ENCODE results near the gene MEN1.
A peak's percentile ranks its signal among the peaks of the same experiment; 100 is the strongest.

The MEN1 gene

DNA sequence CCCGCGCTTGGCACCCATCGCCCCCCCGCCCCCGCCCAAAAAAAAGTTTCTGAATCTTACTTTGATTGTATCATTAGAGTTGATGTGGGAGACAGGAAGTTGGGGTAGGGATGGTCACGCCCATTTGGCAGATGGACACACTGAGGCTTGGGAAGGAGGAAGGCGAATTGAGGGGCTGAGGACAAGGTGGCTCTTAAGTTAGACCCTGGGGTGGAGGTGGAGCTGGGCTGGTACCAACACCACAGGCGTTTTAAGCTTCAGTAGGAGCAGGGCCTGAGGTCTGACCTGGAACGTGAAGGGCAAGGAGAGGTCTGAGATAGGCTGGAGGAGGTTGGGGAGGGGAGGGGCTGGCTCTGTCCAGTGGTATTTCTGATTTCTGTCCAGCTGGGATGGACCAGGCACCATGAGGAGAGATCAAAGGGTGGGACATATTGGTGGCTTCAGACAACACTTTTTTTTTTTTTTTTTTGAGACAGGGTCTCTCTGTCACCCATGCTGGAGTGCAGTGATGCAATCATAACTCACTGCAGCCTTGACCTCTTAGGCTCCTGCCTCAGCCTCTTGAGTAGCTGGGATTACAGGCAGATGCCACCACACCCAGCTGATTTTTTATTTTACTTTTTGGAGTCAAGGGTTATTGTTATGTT lies 34.9 kb upstream of the MEN1 start:
- no peak for DNase-seq

DNA sequence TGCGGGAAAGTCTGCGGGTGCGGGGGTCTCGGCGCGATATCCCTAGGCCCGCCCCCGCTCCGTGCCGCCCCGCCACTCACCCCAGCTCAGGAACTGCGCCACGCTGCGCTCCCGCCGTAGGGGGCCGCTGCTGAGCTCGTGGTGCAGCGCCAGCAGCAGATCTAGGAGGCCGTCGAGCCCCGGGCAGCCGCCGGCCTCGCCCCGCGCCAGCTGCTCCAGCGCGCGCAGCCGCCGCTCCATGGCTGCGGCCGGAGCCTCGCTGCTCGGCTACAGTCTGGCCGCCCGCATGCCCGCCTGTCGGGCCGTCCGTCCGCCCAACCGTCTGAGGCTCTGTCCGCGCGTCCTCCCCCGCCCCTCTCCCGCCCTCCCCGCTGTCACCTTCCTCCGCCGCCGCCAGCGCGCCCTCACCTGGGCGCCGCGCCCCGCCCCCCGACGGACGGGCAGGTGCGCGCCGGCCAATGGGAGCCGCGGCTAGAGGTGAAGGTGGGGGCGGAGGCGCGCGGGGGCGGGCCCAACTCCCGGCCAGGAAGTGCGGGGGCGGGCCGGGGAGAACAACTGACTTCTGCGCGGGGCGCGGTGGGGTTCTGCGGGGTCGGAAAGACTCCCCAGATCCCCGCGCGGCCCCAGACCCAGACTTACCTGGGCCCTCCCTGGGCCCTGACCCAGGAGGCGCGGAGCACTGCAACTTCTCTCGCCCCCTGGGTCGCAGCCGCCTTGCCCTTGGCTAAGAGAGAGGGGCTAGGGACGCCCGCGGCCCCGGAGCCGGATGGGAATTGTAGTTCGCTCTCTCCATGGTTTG lies 34.2 kb upstream of the MEN1 start, which contains the start of gene CDC42BPG:
TSS of gene CDC42BPG (minus strand) at position 324 of the 799 bp plus-strand sequence. CDS start at position 240, 84 bp downstream.
- DNase-seq = peak; percentile 50 to 59

DNA sequence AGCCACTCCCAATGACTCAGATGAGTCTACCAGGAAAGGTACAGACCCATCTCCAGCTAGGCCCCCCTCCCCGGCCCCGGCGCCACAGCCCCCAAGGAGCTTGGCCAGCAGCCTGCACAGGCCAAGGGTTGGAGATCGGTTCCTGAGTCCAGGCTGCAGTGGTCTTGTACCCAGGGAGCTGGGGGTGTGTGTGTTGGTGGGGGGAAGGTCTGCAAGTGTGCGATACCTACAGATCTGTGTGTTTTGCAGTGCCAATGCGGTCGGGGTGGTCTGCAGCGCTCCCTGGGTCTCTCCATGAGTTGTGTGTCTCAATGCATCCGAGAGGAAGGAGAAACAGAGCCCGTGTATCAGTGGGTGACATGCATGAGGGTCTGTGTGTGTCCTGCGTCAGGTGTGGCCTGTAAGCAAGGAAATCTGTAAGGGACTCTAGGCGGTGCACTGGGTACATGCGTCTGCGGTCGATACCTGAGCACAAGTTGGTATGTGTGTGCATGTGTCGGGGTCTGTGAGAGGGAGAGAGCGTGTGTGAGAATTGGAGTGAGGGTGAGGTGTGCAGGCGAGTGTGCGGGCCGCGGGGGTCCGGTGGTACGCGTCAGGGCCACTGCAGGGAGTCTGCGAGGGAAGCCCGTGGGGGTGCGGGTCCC lies 33.5 kb upstream of the MEN1 start:
- no peak for DNase-seq

DNA sequence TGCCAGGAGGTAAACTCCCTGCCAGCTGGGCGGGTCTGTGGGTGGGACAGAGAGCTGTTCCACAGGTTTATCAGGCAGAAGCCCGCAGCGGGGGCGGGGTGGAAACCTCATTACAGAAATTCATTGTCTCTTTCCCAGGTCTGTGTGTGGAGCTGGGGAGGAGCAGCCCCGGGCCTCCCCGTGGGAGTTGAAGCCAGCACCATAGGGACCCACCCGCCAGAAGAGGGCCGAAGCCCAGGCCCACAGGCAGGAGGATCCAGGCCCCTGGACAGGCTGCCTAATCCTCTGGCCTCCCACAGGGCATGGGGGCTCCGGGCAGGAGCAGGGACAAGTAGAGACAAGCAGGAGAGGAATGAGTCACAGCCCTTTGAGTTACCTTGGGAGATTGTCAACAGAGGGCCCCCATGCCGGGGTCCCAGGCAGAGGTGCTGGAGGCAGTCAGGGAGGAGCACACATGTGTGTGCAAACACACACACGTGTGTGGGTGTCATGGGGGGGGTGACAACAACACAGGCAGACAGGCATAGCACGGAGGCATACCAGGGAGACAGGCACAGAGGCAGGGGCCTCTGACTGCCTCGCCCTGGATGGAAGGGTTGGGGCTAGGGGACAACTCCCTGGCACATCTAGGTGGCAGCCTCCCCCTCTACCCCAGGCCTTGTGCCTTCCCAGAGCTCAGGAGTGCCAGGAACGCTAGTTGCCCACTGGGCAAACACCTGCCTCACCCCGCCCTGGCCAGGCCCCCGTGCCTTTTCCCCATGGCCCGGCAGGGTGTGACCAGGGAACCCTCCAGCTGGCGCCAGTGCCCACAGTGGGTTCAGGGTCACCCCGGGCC lies 32.7 kb upstream of the MEN1 start:
- DNase-seq = no peak

DNA sequence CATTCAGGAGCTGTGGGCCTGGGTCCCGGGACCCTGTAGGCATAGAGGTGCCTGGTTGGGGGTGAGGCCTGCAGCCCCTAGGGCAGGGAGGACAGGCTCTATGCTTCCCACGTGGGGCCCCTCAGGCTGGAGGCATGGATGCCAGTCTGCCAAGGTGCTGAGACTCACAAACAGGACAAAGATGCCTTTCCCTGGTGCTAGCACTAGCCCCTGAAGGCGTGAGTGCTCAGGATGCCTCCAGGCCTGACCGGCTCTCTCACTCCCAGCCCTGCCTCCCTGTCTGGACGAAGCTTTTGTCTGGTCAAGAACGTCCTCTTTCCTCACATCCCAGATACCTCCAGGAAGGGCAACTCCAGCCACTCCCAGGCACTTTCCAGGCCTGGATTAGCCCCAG lies 32.0 kb upstream of the MEN1 start:
- no peak for DNase-seq

DNA sequence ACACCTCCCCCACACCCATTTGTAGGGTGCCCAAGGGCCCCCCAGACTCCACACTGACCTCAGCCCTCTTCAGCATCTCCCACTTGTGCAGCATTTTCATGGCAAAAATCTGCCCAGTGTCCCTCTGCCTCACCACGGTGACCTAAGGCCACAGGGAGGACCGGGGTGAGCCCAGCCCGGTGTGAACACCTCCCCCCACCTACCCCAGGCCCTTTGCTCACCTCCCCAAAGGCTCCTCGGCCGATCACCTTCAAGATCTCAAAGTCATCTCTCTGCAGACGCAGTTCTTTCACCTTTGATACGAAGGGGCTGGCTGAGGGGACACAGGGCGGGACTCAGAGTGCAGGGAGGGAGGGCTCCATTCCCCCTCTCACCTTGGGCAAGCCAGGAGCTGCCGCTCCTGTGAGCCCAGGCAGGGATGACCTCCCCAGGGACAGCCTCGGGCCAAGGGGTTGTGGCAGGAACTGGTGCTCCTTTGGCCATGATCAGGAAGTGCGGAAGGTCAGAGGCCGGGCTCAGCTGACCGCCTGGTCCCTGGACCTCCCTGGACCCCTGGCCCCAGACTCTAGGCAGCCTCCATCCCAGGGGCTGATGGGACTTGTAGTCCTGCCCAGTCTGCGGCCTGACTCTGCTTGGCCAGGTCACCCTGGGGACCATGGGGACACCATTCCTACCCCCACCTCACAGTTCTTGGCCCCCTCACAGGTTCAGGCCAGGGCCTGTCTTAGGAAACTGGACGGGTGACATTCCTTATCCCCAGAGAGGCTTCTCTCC lies 31.4 kb upstream of the MEN1 start:
- no peak for DNase-seq

DNA sequence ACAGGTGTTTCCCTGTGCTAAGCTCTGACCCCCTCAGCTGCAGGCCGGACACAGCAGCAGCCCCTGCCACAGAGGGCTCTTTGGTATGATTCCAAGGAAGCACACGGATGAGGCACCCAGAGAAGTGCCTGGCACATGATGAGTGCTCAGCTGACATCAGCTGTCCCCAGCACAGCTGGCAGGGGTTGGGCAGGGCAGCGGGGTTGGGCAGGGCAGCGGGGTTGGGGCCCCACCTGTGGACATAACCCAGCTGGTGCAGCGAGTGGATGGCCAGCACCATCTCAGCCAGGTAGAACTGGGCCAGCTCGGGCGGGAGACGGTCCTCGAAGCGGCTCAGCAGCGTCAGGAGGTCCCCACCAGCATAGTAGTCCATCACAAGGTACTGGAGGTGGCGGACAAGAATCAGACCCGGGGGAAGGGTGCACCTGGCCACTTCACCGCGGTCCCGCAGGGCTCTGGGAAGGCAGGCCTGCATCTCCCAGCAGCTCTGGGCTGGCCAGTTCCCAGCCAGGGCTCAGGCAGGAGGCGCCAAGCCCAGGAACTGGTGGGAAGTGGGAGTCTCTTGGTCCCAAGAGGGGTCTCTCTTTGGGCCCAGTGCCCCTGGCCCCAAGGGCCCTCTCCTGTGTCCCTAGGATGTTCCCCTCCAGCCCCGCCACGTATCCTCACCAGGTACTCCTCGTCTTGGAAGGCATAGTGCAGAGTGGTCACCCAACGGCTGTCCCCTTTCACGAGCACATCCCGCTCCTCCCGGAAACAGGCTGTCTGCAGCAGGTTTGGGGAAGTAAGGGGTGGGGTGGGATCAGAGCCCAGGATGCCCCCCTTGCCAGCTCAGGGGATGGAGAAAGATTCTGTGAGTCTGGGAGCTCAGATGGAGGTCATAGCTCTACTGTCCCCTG lies 29.8 kb upstream of the MEN1 start:
- DNase-seq = no peak

DNA sequence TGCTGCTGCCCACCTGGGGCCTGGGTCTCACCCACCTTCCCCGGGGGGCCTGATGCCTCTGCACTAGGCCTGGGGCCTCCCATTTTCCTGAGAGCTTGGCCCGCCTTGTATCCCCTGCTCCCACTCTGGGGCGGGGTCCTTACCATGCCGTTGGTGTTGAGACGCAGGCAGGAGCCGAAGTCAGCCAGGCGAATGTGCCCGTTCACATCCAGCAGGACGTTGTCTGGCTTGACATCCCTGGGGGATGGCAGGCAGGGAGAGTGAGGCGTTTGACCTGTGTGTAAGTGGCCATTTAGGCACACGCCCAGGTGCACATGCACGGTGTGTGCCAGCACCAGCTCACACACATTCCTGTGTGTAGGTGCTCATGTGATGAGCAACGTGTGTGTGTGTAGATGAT lies 29.0 kb upstream of the MEN1 start:
- DNase-seq = no peak

DNA sequence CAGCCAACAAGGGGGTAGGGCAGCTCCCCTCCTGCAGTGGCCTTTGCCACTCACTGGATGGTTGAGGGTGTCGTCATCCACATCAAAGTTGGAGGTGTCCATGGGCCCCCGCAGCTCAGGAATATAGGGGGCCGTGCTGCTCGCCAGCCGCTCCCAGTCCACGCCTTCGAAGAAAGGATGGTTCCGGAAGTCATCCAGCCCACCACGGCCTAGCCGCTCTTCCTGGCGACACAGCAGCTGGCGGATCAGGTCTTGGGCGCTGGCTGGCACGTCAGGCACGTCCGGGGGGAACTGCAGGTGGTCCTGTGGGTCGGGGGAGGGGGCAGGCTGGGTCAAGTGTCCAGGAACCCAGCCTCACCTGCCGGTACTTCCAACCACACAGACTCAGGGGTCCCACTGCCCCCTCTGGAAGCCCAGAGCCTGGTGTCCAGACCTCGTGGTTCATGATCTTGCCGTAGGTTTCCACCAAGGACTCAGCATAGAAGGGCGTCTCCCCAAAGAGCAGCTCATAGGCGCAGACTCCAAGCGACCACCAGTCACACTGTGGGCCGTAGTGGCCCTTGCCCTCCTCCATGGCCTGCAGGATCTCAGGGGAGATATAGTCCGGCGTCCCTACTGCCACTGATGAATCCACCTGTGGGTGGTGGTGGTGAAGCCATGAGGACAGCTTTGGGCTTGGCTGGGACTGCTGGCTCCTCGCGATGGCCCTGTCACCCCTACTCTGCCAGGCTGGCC lies 28.4 kb upstream of the MEN1 start:
- no peak for DNase-seq

DNA sequence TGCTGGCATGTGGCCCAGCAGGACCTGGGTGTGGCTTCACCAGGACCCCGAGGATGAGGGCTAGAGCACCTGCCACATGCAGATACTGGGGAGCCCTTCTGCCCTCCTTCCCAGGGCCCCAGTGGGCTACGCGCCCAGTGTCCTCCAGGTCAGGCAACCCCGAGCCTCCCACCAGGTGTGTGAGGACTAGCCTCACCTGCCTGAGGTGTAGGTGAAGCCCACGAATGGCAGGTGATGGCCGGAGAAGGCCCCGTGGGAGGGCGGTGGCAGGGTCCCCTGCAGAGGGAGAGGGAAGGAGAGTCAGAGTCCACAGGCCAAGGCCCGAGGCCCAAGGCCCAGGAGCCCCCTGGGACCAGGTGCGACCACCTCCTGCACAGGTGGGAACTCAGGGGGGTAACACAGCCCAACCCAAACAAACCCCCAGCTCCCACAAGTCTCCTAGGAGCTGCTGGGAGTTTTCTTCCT lies 27.6 kb upstream of the MEN1 start:
- DNase-seq = no peak

DNA sequence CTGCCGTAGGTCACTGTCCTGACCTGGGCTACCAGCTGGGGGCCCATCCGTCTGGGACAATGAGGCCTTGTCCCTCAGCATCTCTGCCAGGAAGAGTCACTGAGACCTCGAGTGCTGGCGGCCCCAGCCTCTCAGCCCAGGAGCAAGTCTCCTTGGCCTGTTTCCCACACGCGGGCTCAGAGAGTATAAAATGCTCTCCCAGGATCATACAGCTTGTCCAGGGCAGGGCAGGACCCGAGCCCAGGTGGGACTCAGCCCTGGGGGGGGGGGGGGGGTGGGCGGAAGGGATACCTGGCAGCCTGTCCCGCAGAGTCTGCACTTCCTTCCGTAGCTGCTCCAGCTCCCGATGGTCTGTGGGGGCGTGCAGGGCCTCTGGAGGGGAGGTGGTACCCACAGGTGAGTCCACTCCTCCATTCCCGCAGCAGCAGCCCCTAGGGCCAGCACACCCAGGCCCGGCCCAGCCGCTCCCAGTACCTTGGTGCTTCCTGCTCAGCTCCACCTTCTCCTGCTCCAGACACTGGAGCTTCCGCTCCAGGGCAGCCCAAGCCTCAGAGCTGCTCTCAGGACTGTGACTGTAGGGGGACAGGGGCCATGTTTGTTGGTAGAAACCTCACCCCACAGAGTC lies 26.2 kb upstream of the MEN1 start:
- DNase-seq = no peak

DNA sequence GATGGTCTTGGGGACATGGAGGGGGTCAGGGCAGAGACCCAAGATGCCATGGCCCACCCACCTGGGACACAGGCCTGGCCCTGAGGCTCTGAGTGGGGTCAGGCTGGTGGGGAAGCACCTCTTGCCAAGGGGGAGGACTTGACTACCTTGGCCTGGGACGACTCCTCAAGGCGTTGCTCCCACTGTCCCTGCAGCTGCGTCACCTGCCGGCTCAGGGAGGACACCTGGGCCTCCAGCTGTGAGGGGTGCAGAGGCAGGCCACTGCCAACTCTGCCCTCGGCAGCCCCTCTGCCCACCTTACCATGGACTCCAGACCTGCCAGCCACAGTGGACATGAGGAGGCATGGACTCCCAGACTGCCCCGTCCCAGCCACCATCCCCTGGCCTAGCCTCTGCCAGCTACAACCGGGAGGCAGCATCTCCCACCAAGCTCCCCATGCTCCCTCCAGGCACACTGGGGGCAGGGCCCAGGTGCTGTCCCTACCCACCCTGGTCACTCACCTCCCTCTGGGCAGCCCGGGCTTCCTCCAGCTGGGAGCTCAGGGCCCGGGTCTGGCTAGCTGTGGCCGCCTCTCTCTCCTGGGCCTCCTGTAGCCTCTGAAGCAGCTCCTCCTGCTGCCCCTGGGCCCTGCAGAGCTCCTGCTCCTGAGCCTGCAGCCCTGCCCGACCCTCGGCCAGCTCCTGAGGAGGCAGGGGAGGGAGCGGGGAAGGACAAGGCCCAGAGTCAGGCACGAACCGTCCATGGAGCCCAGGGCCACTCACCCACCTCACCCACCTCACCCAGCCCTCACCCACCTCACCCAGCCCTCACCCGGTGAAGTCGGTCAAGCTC lies 25.5 kb upstream of the MEN1 start:
- DNase-seq = no peak

DNA sequence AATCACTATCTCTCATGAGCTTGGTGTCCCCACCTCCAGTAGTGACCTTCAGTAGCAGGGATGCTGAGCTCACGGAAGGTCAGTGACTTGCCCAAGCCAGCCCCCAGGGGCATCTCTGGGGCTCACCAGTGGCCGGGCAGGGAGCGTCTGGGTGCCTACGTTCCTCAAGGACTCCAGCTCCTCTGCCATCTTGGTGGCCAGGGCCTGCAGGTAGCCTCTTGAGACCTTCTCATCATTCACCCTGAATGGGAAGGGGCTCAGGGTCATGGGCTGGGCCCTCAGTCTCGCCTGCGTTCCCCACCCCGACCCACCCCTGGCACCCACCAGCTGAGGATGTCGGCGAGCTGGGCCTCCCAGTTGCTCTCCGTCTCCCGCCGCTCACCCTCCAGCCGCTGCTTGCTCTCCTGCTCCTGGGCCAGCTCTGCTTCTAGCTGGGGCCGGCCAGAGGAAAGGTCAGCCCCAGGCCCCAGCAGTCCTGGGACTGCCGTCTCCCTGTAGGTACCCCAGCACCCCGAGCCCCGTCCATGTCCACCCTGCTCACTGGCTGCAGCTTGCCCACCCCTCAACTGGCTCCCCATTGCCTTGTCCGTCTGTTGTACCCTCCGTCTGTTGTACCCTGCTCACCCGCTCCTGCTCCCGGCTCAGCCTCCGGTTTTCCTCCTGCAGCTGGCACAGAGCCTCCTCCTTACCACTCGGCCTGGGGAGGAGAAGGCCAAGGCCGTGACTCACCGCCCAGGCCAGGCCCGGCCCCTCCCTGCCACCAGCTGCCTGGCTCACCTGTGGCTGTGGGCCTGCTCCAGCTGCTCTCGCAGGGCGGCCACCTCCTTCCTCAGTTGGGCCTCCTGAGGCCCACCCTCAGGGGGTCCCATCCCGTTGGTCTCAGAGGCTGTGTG lies 24.6 kb upstream of the MEN1 start:
- no peak for DNase-seq

DNA sequence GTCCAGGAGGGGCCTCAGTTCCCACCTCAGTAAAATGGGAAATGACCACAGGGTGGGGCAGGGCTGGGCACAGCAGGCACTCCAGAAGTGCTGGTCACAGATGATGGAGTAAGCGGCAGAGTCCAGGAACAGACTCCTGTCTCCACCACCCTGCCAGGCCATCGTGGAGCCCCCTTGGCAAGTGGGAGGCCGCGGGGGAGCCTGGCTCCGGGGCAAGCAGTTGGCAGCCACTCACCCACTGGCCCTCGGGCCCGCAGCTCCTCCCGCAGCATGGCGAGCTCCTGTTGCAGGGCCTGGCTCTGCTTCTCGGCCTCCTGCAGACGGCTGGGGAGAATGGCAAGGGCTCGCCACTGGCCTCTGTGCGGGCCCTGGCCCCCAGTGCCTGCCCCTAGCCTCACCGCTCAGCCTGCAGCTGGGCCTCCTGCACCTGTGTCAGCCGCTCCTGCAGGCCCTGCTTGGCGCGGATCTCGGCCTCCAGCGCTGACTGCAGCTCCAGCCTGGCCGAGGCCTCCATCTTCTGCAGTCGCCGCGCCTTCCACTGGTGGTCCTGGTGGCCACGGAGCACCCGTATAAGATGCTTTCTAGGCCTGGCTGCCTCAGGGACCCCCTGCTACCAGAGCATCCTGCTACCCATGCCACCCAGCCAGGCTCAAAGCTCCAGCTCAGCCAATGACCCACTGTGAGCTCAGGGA lies 23.8 kb upstream of the MEN1 start:
- DNase-seq = no peak

DNA sequence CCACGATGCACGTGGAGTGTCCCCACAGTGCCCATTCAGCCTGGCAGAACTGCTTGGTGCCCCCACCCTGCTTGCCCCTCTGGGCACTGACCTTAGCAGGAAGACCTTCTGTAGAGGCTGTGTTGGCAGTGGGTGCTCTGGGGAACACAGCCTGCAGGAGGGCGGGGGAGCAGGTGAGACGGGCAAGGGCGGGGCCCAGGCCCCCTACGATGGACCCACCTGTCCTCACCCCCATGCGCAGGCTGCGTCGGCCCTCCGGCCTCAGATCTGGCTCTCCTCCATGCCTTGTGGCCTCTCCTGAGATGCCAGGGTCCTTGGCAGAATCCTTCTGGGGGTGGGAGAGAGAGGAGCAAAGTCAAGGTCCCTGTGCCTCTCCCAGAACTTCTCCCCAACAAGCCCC lies 23.2 kb upstream of the MEN1 start:
- no peak for DNase-seq

DNA sequence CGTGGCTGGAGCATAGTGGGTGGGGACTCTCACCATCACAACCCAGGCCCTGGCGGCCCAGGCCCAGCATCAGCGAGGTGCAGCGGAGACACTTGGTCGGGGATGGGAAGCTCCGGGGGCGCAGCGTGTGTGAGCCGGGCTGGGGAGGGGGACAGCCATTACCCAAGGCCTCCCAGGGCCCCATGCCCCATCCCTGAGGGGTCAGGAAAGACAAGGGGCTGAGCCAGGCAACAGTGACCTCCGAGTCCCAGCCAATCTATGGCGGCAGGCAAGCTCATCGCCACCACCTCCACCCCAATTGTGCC lies 22.8 kb upstream of the MEN1 start:
- DNase-seq = no peak

DNA sequence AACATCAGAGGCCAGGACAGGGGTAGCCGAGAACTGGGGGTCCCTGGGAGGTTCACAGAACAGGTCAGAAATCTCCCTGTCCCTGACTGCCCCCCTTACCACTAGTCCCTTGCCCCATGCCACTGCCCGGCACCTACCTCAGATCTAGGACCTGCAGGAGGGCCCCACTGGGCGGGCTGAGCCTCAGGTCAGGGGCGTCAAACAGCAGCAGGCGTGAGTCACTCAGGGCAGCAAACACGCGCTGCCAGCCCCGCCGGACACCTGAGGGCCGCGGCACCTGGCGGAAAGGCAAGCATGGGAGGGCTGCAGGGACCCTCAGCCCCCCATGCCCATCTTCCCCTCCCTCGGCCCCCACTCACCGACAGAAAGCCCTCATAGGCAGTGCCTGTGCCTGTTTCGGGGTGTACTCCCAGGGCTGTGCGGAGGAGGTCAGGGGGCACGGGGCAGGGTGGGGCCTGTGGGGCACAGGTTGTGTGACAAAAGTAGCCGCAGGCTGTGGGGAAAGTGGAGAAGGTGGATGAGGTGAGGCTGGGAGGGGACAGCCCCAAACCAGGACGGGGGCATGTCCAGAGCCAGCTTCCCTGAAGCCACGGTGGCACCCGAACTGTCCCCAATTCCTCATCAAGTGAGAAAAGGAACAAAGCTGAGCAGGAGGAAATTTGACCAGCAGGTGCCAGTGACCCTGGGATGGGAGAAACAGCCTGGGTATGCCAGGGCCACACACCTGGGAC lies 22.3 kb upstream of the MEN1 start:
- no peak for DNase-seq

Data from stimulated activated CD4-positive, alpha-beta T cell treated with anti-CD3 and anti-CD28 coated beads, Interleukin-4, amount 100 ng/mL, for 4 hours (primary cell).